ENCODE measurements around the gene ICA1. TPM values are rescaled to one million over a fixed set of nuclear protein-coding genes. Genes with fewer than 3 reads are reported as not detected.
A peak's percentile ranks its signal among the peaks of the same experiment; 100 is the strongest.

ICA1 gene
- total RNA-seq, 6 experiments from 2014 or later, result not detected

DNA sequence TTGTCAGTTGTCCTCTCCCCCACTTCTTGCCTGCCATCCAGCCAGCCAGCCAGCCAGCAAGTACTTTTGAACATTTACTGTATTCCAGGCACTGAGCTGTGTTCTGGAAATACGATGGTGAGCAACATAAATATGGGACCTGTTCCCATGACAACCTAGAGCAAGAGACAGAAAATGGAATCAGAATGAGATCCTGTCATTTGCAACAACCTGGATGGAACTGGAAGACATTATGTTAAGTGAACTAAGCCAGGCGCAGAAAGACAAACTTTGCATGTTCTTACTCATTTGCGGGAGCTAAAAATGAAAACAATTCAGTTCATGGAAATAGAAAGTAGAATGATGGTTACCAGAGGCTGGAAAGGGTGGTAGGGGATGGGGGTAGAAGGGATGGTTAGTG lies 140.7 kb downstream of the ICA1 start:
- no peaks in the 10 kb centered on the region for H3K36me3 Mint-ChIP-seq (ENCODE audit: low read depth)
- TF ChIP-seq, protein P1, sequence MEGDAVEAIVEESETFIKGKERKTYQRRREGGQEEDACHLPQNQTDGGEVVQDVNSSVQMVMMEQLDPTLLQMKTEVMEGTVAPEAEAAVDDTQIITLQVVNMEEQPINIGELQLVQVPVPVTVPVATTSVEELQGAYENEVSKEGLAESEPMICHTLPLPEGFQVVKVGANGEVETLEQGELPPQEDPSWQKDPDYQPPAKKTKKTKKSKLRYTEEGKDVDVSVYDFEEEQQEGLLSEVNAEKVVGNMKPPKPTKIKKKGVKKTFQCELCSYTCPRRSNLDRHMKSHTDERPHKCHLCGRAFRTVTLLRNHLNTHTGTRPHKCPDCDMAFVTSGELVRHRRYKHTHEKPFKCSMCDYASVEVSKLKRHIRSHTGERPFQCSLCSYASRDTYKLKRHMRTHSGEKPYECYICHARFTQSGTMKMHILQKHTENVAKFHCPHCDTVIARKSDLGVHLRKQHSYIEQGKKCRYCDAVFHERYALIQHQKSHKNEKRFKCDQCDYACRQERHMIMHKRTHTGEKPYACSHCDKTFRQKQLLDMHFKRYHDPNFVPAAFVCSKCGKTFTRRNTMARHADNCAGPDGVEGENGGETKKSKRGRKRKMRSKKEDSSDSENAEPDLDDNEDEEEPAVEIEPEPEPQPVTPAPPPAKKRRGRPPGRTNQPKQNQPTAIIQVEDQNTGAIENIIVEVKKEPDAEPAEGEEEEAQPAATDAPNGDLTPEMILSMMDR (IDR thresholded peaks at IDR 0.05), result no peak
- no peaks in the 10 kb centered on the region for H3K9me3 Mint-ChIP-seq
- H3K4me1 Mint-ChIP-seq (ENCODE audit: low read depth), result no peaks in the 10 kb centered on the region; the same call in 1 of the 2 replicates
- DNase-seq, result peak; percentile 3
- no peak overlapping the region for H3K27ac Mint-ChIP-seq
- H3K27me3 Mint-ChIP-seq (ENCODE audit: insufficient read depth), result peaks cover 32% of the 10 kb centered on the region
- H3K4me3 Mint-ChIP-seq, result peak overlapping the region; percentile 2; the same call in 1 of the 2 replicates

DNA sequence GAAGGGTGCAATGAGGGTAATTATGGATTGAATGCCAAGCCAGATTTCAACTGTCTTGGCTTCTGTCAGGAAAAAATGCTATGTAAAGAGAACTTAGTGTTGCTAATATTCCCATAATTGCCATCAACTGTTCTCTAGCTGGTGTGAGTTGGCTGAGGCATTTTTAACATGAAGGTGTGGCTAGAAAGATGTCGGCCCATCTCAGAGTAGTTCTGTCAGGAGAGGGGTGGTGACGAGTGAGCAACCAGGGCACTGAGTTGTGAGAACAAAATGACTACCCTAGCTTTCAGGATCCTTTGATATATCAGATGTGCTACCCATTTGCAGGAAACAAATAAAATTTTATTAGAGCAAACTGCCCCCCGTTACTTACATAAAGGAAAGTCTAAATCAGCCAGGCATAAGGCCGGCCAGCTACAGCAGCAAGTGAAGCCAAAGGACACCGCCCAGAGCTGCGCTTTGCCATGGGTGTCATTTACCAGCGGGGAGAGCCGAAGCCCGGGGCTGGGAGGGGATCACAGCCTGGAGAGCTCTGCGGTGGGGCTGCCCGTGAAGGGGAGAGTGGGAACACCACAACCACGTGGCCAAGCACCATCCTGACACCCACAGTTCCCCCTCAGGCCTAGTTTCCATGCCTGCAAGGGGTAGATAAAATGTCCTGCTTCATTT lies 141.4 kb downstream of the ICA1 start:
- H3K36me3 Mint-ChIP-seq (ENCODE audit: low read depth), result no peaks in the 10 kb centered on the region
- peaks cover 28% of the 10 kb centered on the region for H3K27me3 Mint-ChIP-seq (ENCODE audit: insufficient read depth)
- H3K9me3 Mint-ChIP-seq, result no peaks in the 10 kb centered on the region
- H3K4me3 Mint-ChIP-seq, result no peak overlapping the region
- H3K27ac Mint-ChIP-seq, result no peak overlapping the region
- no peaks in the 10 kb centered on the region; the same call in 1 of the 2 replicates for H3K4me1 Mint-ChIP-seq (ENCODE audit: low read depth)
- DNase-seq, result no peak
- TF ChIP-seq, protein P1 (IDR thresholded peaks at IDR 0.05), result no peak

DNA sequence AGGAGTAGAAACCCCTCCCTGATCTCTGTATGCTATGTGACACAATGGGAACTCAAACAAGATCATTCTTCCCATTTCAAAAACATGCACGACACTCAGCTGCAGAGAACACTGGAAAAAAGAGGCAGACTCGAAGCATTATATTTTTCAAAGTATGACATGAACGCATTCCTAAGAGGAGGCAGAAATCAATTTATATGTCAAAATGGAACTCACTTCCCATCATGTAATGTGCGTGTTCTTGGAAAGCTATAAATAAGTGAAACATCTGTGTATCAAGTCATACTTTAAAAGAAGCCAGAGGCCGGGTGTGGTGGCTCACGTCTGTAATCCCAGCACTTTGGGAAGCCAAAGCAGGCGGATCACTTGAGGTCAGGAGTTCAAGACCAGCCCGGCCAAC lies 142.7 kb downstream of the ICA1 start:
- Mint-ChIP-seq H3K4me1 (ENCODE audit: low read depth) (no peaks in the 10 kb centered on the region), H3K27ac (no peak overlapping the region), H3K27me3 (ENCODE audit: insufficient read depth) (peaks cover 28% of the 10 kb centered on the region), H3K4me3 (no peak overlapping the region), H3K9me3 (no peaks in the 10 kb centered on the region), H3K36me3 (ENCODE audit: low read depth) (no peaks in the 10 kb centered on the region)
- no peak for DNase-seq
- TF ChIP-seq, protein P1 (IDR thresholded peaks at IDR 0.05), result no peak

DNA sequence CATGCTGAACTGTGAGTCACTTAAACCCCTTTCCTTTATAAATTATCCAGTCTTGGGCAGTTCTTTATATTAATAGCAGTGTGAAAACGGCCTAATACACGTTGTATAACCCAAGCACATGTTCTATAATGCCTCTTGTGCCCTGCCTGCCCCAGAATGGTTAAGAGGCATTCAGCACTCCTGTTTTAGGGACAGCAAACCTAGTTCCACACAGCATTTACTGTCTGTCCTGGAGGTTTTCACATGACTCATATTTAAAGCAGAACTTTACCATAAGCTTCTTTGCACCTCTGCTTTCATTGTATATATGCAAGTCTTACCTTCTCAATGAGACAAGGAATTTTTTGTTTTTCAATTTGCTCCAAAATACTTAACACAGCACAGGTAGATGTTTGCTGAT lies 144.8 kb downstream of the ICA1 start:
- Mint-ChIP-seq H3K36me3 (ENCODE audit: low read depth) (no peaks in the 10 kb centered on the region), H3K4me3 (no peak overlapping the region), H3K27ac (no peak overlapping the region), H3K4me1 (ENCODE audit: low read depth) (no peaks in the 10 kb centered on the region), H3K9me3 (no peaks in the 10 kb centered on the region), H3K27me3 (ENCODE audit: insufficient read depth) (peaks cover 30% of the 10 kb centered on the region)
- no peak for DNase-seq
- TF ChIP-seq, protein P1 (IDR thresholded peaks at IDR 0.05), result no peak

DNA sequence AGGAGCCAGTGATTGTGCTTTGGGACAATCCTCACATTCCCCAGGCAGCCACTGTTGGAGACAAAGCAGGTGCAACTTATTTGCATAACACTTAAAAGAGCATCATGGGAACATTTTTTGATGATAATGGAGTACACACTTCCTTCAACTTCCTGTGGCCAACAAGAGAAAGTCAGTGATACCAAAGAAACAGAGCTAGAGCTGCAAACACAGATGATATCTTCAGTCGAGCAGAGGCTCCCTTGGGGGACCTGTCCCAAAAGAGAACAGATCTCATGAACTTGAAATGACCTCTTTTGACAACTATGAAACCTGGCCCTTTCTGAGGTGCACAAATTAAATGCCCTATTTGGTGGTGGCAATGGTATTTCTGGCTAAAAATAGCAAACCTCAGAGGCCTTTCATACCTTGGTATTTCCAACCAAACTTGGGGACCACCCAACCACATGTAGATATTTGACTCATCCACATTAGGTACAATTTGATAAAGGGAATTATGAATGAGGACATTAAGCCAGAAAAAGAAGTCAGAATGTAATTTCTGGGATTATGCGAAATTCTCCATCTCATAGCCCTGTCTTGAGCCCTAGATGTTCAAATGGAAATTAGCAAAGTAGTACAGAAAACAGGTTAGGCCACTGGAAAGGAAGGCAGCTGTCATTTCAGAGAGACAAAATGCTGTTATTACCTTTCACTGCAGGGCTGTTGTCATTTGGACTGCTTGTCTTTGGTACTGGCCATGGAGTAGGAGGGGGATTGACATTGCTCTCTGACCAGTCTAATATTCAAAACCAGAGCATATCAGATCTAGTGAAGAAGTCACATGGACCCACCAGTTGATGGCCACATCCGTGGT lies 146.2 kb downstream of the ICA1 start:
- no peaks in the 10 kb centered on the region for H3K4me1 Mint-ChIP-seq (ENCODE audit: low read depth)
- TF ChIP-seq, protein P1 (IDR thresholded peaks at IDR 0.05), result no peak
- H3K36me3 Mint-ChIP-seq (ENCODE audit: low read depth), result no peaks in the 10 kb centered on the region
- no peak overlapping the region for H3K4me3 Mint-ChIP-seq
- H3K27ac Mint-ChIP-seq, result no peak overlapping the region
- no peak for DNase-seq
- peaks cover 23% of the 10 kb centered on the region for H3K27me3 Mint-ChIP-seq (ENCODE audit: insufficient read depth)
- no peaks in the 10 kb centered on the region for H3K9me3 Mint-ChIP-seq
